Renal cortical epithelial cell (primary cell): ENCODE data around the gene NMUR1. TPM values are rescaled to one million over a fixed set of nuclear protein-coding genes. Genes with fewer than 3 reads are reported as not detected.

ENCODE experiments used
- DNase-seq: peaks from one replicate; pipeline ENCODE4 v3.0.0-alpha.2; 2011; ENCODE audit warnings: low read depth
- total RNA-seq: library from RNA; depleted of rRNA; stranded (reverse); fragments of >200 nt; gene quantifications from 2 replicates; pipeline ENCODE4 v1.2.3, GENCODE V29; 2014

NMUR1 gene
- total RNA-seq, 1 donor from 2014 or later: 0.05 TPM

GRCh38 chr2:231554327-231554726 is 24.1 kb upstream of the NMUR1 start:
- no peak for DNase-seq

GRCh38 chr2:231552752-231553151 is 22.5 kb upstream of the NMUR1 start:
- DNase-seq: no peak

- no peak for DNase-seq
Observed at GRCh38 chr2:231549446-231550239, 19.4 kb upstream of the NMUR1 start.

GRCh38 chr2:231548752-231549151 is 18.5 kb upstream of the NMUR1 start:
- DNase-seq: no peak

GRCh38 chr2:231547315-231548110 is 17.3 kb upstream of the NMUR1 start:
- no peak for DNase-seq

GRCh38 chr2:231546014-231546715 is 15.9 kb upstream of the NMUR1 start:
- no peak for DNase-seq

GRCh38 chr2:231545105-231545902 is 15.1 kb upstream of the NMUR1 start:
- DNase-seq: peak; percentile 77

- no peak for DNase-seq
Observed at GRCh38 chr2:231542136-231542535, 11.9 kb upstream of the NMUR1 start.

GRCh38 chr2:231541645-231542044 is 11.4 kb upstream of the NMUR1 start:
- no peak for DNase-seq

- no peak for DNase-seq
Observed at GRCh38 chr2:231539991-231540390, 9.7 kb upstream of the NMUR1 start.

- no peak for DNase-seq
Observed at GRCh38 chr2:231535961-231536360, 5.7 kb upstream of the NMUR1 start.

GRCh38 chr2:231533777-231534125 is 3.5 kb upstream of the NMUR1 start:
- DNase-seq: no peak

GRCh38 chr2:231533086-231533776 is 3.0 kb upstream of the NMUR1 start:
- DNase-seq: no peak

GRCh38 chr2:231532756-231533035 is 2.5 kb upstream of the NMUR1 start:
- no peak for DNase-seq

- DNase-seq: no peak
Observed at GRCh38 chr2:231531883-231532755, 1.9 kb upstream of the NMUR1 start.

- DNase-seq: no peak
Observed at GRCh38 chr2:231531466-231531865, 1.2 kb upstream of the NMUR1 start.

- no peak for DNase-seq
Observed at GRCh38 chr2:231528636-231529030, 1.6 kb downstream of the NMUR1 start.

GRCh38 chr2:231527955-231528635 is 2.1 kb downstream of the NMUR1 start:
- no peak for DNase-seq

GRCh38 chr2:231527091-231527395 is 3.2 kb downstream of the NMUR1 start:
- no peak for DNase-seq
